T-helper 9 cell (primary cell): Measurements from ENCODE around the gene LIX1.

Experiments used
- DNase-seq: peaks from one replicate; pipeline ENCODE4 v3.0.0-alpha.2; 2020

Gene LIX1

GRCh38 chr5:97073420-97073819, 69.0 kb downstream of the LIX1 start:
- DNase-seq, result no peak

- no peak for DNase-seq
Measured at GRCh38 chr5:97072696-97073095, 69.7 kb downstream of the LIX1 start.

- no peak for DNase-seq
Measured at GRCh38 chr5:97071993-97072392, 70.4 kb downstream of the LIX1 start.

GRCh38 chr5:97071101-97071500, 71.3 kb downstream of the LIX1 start:
- DNase-seq, result no peak

- no peak for DNase-seq
Measured at GRCh38 chr5:97070234-97070633, 72.2 kb downstream of the LIX1 start.

- DNase-seq, result no peak
Measured at GRCh38 chr5:97067296-97067850, 75.0 kb downstream of the LIX1 start.

- DNase-seq, result no peak
Measured at GRCh38 chr5:97065475-97065874, 76.9 kb downstream of the LIX1 start.

- DNase-seq, result no peak
Measured at GRCh38 chr5:97063251-97063650, 79.2 kb downstream of the LIX1 start.

GRCh38 chr5:97062046-97062445, 80.4 kb downstream of the LIX1 start:
- DNase-seq, result no peak

- DNase-seq, result no peak
Measured at GRCh38 chr5:97056263-97056662, 86.1 kb downstream of the LIX1 start.

GRCh38 chr5:97049175-97049574, 93.2 kb downstream of the LIX1 start:
- DNase-seq, result no peak

GRCh38 chr5:97047076-97047475, 95.3 kb downstream of the LIX1 start:
- no peak for DNase-seq

- no peak for DNase-seq
Measured at GRCh38 chr5:97046270-97046982, 96.0 kb downstream of the LIX1 start.

- DNase-seq, result no peak
Measured at GRCh38 chr5:97044052-97044451, 98.4 kb downstream of the LIX1 start.

GRCh38 chr5:97043511-97043910, 98.9 kb downstream of the LIX1 start:
- no peak for DNase-seq

GRCh38 chr5:97042996-97043395, 99.4 kb downstream of the LIX1 start:
- DNase-seq, result no peak
